HG03159 (cell line): ENCODE results near the gene NLRP4.

Experiments
- ATAC-seq: cut with Tn5 transposase; IDR thresholded peaks from one replicate; pipeline ENCODE4 v1.9.1; 2021; ENCODE audit warnings: mild to moderate bottlenecking, moderate library complexity; ENCODE audit not compliant: unreplicated experiment

The NLRP4 gene, protein sequence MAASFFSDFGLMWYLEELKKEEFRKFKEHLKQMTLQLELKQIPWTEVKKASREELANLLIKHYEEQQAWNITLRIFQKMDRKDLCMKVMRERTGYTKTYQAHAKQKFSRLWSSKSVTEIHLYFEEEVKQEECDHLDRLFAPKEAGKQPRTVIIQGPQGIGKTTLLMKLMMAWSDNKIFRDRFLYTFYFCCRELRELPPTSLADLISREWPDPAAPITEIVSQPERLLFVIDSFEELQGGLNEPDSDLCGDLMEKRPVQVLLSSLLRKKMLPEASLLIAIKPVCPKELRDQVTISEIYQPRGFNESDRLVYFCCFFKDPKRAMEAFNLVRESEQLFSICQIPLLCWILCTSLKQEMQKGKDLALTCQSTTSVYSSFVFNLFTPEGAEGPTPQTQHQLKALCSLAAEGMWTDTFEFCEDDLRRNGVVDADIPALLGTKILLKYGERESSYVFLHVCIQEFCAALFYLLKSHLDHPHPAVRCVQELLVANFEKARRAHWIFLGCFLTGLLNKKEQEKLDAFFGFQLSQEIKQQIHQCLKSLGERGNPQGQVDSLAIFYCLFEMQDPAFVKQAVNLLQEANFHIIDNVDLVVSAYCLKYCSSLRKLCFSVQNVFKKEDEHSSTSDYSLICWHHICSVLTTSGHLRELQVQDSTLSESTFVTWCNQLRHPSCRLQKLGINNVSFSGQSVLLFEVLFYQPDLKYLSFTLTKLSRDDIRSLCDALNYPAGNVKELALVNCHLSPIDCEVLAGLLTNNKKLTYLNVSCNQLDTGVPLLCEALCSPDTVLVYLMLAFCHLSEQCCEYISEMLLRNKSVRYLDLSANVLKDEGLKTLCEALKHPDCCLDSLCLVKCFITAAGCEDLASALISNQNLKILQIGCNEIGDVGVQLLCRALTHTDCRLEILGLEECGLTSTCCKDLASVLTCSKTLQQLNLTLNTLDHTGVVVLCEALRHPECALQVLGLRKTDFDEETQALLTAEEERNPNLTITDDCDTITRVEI

GRCh38 chr19:55836340-55836739 lies at the start of gene NLRP4:
Gene NLRP4 (plus strand): TSS chr19:55836540. CDS start chr19:55852081, 15,541 bp downstream.
- ATAC-seq, result no peak

- ATAC-seq, result no peak
Measured at GRCh38 chr19:55795021-55795420, 41.3 kb upstream of the NLRP4 start.

- no peak for ATAC-seq
Measured at GRCh38 chr19:55801416-55801815, 34.9 kb upstream of the NLRP4 start.

DNA sequence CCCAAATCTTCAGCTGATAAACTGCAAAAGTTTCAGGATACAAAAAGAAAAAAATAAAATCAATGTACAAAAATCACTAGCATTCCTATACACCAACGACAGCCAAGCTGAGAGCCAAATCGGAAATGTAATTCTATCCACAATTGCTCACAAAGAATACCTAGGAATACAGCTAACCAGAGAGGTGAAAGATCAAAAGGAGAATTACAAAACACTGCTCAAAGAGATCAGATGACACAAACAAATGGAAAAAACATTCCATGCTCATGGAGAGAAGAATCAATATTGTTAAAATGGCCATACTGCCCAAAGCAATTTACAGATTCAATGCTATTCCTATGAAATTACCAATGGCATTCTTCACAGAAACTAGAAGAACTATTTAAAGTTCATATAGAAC lies 34.1 kb upstream of the NLRP4 start:
- no peak for ATAC-seq

GRCh38 chr19:55809381-55810058 lies 26.8 kb upstream of the NLRP4 start:
- ATAC-seq, result no peak

DNA sequence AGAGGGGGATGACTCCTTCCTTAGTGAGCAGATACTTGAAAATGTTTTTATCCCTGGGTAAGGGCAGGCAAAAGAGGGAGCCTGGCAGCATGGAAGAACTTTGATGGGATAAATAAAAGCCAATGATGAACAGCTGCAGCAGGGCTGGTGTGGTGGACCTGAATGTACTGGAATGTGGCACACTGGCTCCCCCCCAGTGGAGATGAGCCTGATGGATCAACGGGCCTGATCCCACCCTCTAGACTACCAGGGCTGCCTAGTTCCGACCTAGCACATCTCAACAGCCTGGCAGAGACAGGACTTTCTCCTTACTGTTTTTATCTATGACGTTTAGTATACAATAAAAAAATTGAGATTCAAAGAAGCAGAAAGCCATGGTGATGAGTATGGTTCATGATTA lies 25.0 kb upstream of the NLRP4 start:
- no peak for ATAC-seq

DNA sequence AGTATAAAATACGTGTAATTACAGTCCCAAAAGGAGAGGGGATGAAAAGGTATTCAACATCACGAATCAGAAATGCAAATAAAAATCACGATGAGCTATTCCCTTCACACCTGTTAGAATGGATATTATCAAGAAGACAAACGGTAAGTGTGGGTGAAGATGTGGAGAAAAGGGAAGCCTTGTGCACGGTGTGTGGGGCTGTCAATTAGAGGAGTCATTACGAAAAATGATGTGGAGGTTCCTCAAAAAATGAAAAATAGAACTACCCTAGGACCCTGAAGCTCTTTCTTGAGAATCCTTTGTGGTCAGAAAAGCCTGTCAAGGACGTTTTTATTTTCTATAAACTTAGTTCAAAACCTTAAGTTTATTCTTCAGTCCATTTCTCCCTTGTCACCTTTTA lies 23.9 kb upstream of the NLRP4 start:
- ATAC-seq, result no peak

GRCh38 chr19:55813906-55814305 lies 22.4 kb upstream of the NLRP4 start:
- no peak for ATAC-seq

- no peak for ATAC-seq
Measured at GRCh38 chr19:55820037-55820436, 16.3 kb upstream of the NLRP4 start.

- ATAC-seq, result no peak
Measured at GRCh38 chr19:55830656-55831055, 5.7 kb upstream of the NLRP4 start.

- no peak for ATAC-seq
Measured at GRCh38 chr19:55831846-55832245, 4.5 kb upstream of the NLRP4 start, which contains the start of gene NLRP11. Gene NLRP11 (minus strand): TSS chr19:55831999. CDS start chr19:55818174, 13,825 bp downstream.

DNA sequence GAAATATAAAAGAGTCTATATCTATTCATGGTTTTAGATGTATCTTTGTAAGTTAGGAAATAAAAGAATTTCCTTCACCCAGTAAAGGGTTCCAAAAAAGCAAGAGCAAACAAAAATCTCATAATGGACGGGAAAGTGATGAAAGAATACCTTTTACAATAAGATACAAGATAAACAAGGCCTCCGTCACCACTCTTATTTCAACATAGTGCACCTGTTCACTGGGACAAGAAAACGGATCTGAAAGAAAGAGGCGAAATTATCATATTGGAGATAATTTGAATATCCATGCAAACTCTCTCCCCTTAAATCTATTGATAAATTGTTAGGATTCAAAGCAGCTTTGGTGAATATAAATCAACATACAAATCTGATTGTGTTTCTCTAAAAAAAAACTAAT lies 3.7 kb upstream of the NLRP4 start:
- no peak for ATAC-seq

DNA sequence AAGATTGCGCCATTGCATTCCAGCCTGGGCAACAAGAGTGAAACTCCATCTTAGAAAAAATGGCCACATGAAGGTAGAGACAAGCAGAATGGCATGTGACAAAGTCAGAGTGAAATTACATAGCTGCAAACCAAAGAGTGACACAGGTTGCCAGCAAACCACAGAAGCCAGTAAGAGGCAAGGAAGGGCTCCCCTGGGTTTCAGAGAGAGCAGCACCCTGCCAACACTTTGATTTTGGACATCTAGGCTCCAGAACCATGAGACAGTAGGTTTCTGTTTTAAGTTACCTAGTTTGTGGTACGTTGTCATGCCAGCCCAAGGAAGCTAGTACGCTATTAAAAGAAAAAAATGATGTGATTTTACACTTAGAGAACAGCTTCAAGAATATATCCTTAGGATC lies 1.9 kb downstream of the NLRP4 start:
- no peak for ATAC-seq

GRCh38 chr19:55838906-55839305 lies 2.6 kb downstream of the NLRP4 start:
- ATAC-seq, result no peak

DNA sequence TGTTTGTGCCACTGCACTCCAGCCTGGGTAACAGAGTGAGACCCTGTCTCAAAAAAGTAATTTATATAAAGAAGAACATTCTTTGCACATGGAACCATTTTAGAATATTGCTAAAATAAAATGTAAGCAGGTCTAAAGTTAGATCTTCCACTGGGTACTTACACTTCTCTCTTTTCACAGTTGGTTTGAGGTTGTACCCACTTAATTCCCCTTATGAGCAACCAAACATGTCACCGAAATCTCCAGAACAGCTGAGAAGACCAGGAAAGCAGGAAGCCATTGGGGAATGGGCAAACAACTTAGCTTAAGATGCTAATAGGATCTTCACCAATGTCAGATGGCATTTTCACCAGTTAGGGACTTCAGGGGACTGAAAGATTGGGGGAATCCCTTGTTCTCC lies 18.8 kb downstream of the NLRP4 start:
- ATAC-seq, result no peak

DNA sequence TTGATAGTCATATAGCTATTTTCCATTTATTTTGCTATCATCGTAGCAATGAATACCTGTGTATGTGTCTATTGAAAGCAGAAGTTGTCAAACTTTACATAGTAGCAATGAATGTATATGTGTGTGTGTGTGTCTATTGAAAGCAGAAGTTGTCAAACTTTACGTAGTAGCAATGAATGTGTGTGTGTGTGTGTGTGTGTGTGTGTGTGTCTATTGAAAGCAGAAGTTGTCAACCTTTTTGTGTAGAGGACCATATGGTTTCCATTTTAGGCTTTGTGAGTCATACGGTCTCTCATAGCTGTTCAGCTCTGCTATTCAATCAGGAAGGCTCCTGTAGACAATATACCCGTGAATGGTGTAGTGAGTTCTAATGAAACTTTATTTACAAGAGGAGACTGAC lies 20.8 kb downstream of the NLRP4 start:
- ATAC-seq, result no peak

DNA sequence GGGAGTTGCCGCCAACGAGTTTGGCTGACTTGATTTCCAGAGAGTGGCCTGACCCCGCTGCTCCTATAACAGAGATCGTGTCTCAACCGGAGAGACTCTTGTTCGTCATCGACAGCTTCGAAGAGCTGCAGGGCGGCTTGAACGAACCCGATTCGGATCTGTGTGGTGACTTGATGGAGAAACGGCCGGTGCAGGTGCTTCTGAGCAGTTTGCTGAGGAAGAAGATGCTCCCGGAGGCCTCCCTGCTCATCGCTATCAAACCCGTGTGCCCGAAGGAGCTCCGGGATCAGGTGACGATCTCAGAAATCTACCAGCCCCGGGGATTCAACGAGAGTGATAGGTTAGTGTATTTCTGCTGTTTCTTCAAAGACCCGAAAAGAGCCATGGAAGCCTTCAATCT lies 21.6 kb downstream of the NLRP4 start:
- ATAC-seq, result no peak

- ATAC-seq, result no peak
Measured at GRCh38 chr19:55858401-55858800, 22.1 kb downstream of the NLRP4 start.

GRCh38 chr19:55858969-55859368 lies 22.6 kb downstream of the NLRP4 start:
- no peak for ATAC-seq

DNA sequence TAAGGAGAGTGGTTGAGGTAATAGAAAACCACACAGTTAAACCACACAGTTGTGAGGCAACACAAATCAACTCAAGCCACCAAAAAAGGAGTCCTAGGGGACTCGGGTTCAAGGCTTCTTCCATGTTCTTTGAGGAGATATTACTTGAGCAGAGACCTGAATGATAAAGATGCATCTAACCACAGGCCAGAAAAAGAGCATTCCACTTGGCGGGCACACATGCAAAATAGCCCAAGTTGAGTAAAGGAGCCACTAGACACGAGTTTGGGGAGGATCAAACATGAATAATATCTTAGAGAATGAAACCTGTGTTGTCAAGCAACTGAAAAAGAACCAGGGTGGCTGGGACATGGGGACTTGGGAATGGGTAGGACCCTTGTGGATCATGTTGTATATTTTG lies 30.2 kb downstream of the NLRP4 start:
- ATAC-seq, result no peak

- no peak for ATAC-seq
Measured at GRCh38 chr19:55867101-55867500, 30.8 kb downstream of the NLRP4 start.
